Pancreas (tissue), 10 donors: ENCODE results near the gene BAIAP2L1. TPM values are rescaled to one million over a fixed set of nuclear protein-coding genes. Genes with fewer than 3 reads are reported as not detected.
"Not testable (repeated sequence)": the region's sequence is repeated elsewhere in the genome, so short reads cannot be mapped to it uniquely, and the experiment has no call there.

Experiments used
- ATAC-seq, 4 donors: fragments of 200-7000 bp; cut with Tn5 transposase; one replicate each; pipeline versions ENCODE4 v1.8.0 to v1.9.1; 2020; ENCODE audit warnings: mild to moderate bottlenecking in 4 of 4, moderate library complexity in 4 of 4
- DNase-seq, 6 donors: peaks; one replicate each; pipeline ENCODE4 v3.0.0-alpha.2; 2020
- FAIRE-seq: peaks from 2 replicates; lab custom pipeline; 2012; peaks lifted over from hg19 to GRCh38; lab: Jason Lieb, UNC
- H3K27ac ChIP-seq, 4 donors: fragments of 200-600 bp; sonication (generic); 1 replicate in 3 of 4; 2 replicates in 1 of 4; pipeline versions ENCODE4 v1.5.0 to v1.8.0; 2020
- H3K27me3 ChIP-seq, 4 donors: fragments of 200-600 bp; one replicate each; pipeline ENCODE4 v1.8.0; 2021
- H3K36me3 ChIP-seq, 3 donors: fragments of 200-600 bp; sonication (generic) in 1 of 3; one replicate each; pipeline versions ENCODE4 v1.5.0 to v1.8.0; 2020 to 2021
- H3K4me1 ChIP-seq, 3 donors: fragments of 200-600 bp; one replicate each; pipeline ENCODE4 v1.8.0; 2021
- H3K4me3 ChIP-seq, 4 donors: fragments of 200-600 bp; sonication (generic) in 2 of 4; one replicate each; pipeline versions ENCODE4 v1.5.0 to v1.8.0; 2020 to 2021
- H3K9me3 ChIP-seq, 4 donors: fragments of 200-600 bp; one replicate each; pipeline ENCODE4 v1.8.0; 2021
- CTCF ChIP-seq, 4 donors: fragments of 200-600 bp; sonication (generic) in 3 of 4; IDR thresholded peaks; one replicate each; pipeline versions ENCODE4 v1.5.0 to v1.8.0; 2021; ENCODE audit warnings: antibody characterized with exemption in 4 of 4
- WGBS, 2 donors: extraction: QIAGEN DNeasy Blood & Tissue Kit; methylation state at CpG; one replicate each; pipeline ENCODE4 v1.1.7; 2013; 5-methylcytosine and 5-hydroxymethylcytosine counted together
- intact Hi-C, 3 donors: fragments of 100-400 bp; cut with DNase I; formaldehyde crosslinking; loops; one replicate each; pipeline versions ENCODE4 v1.11.1 to v1.14.2; 2022
- polyA plus RNA-seq, 2 donors: library from polyadenylated mRNA; stranded (reverse); fragments of 200-250 nt; gene quantifications; one replicate each; pipeline ENCODE4 v1.2.3, GENCODE V29; 2013
- total RNA-seq, 6 donors: library from RNA; stranded (reverse); fragmentation: NEBNext Ultra II Directional in 4 of 6; extraction: Animal tissue kit (Norgen Biotek cat#: 25700) in 4 of 6; gene quantifications; one replicate each; pipeline versions ENCODE4 v1.2.1 to v1.2.4, GENCODE V29; 2021 to 2023
- donor health status: healthy with polysubstance abuse.
- donor health status: DM: no; HTN: no; CAD: no; lungs with moderate emphysema.
- donor health status: DM: no; HTN: no; CAD: no.
- donor health status: control.
- donor health status: control.
- donor health status: Bipolar disorder and iron deficiency.
- donor health status: DM: yes; HTN: yes; CAD: no.
- donor health status: DM: no; HTN: no; CAD: no.
- donor health status: DM: no; HTN: no; CAD: no.
- donor health status: DM: yes; HTN: yes; CAD: no.

Gene BAIAP2L1
- total RNA-seq (10 to 100 TPM; 18.8 to 31.5 (median 24.2) TPM), polyA plus RNA-seq (10 to 100 TPM; 17.9 to 20.3 TPM)

- H3K4me1 ChIP-seq = peaks cover 6 to 10% (median 7%) of the 10 kb centered on the region in 3 donors
- no peaks in the 10 kb centered on the region for H3K27me3 ChIP-seq
- intact Hi-C loops = loop anchor here in 1 of 3 donors (10.0 kb wide), 1 partner anchor 106 kb away; no protein-coding TSS in a partner anchor
- H3K9me3 ChIP-seq = no peaks in the 10 kb centered on the region
- ATAC-seq = peak; percentile 93 to 98 (median 98)
- 0 to 1% methylated on average over 56 to 76 of the region's 76 CpGs for WGBS, 2 donors
- no peaks in the 10 kb centered on the region for H3K36me3 ChIP-seq
- peak in 3 of 4 donors; percentile 55 to 83 (median 61) for TF ChIP-seq CTCF (IDR thresholded peaks at IDR 0.05)
- peak within 1 kb of the TSS; percentile 65 to 91 (median 84) for H3K27ac ChIP-seq
- peak; percentile 94 to 100 (median 98) for DNase-seq
- H3K4me3 ChIP-seq = peak within 1 kb of the TSS; percentile 42 to 87 (median 64)
- no peak for FAIRE-seq
These were observed at the start of gene BAIAP2L1 for GRCh38 chr7:98400542-98401340. Gene BAIAP2L1, minus strand, starts transcription at chr7:98401090. Its CDS starts 238 bp downstream, at chr7:98400852.

- 63 to 72% methylated on average over 7 of the region's 7 CpGs for WGBS, 2 donors
- FAIRE-seq (no peak), ATAC-seq (no peak), DNase-seq (no peak)
- Histone ChIP-seq H3K36me3 (no peaks in the 10 kb centered on the region), H3K4me1 (no peaks in the 10 kb centered on the region), H3K27me3 (no peaks in the 10 kb centered on the region), H3K27ac (no peak overlapping the region), H3K9me3 (no peaks in the 10 kb centered on the region), H3K4me3 (no peak overlapping the region)
- intact Hi-C loops = no loop called here
- TF ChIP-seq CTCF (IDR thresholded peaks at IDR 0.05) = no peak
These were observed 47.9 kb upstream of the BAIAP2L1 start for GRCh38 chr7:98448766-98449165.

- intact Hi-C loops, H3K27ac ChIP-seq, H3K36me3 ChIP-seq, H3K27me3 ChIP-seq, FAIRE-seq, DNase-seq, H3K9me3 ChIP-seq, H3K4me3 ChIP-seq, H3K4me1 ChIP-seq, ATAC-seq: not testable (repeated sequence)
- WGBS, 2 donors = 71 to 86% methylated on average over 2 of the region's 2 CpGs
These were observed 40.1 kb upstream of the BAIAP2L1 start for GRCh38 chr7:98440992-98441391.

GRCh38 chr7:98439484-98439883 lies 38.6 kb upstream of the BAIAP2L1 start:
- WGBS, 2 donors = 44 to 45% methylated on average over 2 of the region's 2 CpGs
- H3K36me3 ChIP-seq = no peaks in the 10 kb centered on the region
- no peak for ATAC-seq
- no peaks in the 10 kb centered on the region for H3K9me3 ChIP-seq
- H3K27me3 ChIP-seq = no peaks in the 10 kb centered on the region
- no peak for FAIRE-seq
- no peak overlapping the region for H3K27ac ChIP-seq
- no peaks in the 10 kb centered on the region for H3K4me1 ChIP-seq
- no peak overlapping the region for H3K4me3 ChIP-seq
- TF ChIP-seq CTCF (IDR thresholded peaks at IDR 0.05) = no peak
- intact Hi-C loops = loop anchor here (5.0 to 10.0 kb wide), 4 partner anchors 303 to 405 kb away; no protein-coding TSS in a partner anchor
- no peak for DNase-seq

- Histone ChIP-seq H3K36me3 (no peaks in the 10 kb centered on the region), H3K27me3 (no peaks in the 10 kb centered on the region), H3K4me3 (no peak overlapping the region), H3K9me3 (no peaks in the 10 kb centered on the region), H3K27ac (no peak overlapping the region), H3K4me1 (no peaks in the 10 kb centered on the region)
- ATAC-seq (no peak), FAIRE-seq (no peak), DNase-seq (no peak)
- intact Hi-C loops = loop anchor here in 2 of 3 donors (5.0 to 10.0 kb wide), 3 partner anchors 311 to 411 kb away; no protein-coding TSS in a partner anchor
- WGBS, 2 donors = 77 to 84% methylated on average over 10 of the region's 10 CpGs
- no peak for TF ChIP-seq CTCF (IDR thresholded peaks at IDR 0.05)
These were observed 33.2 kb upstream of the BAIAP2L1 start for GRCh38 chr7:98434087-98434486.
